HepG2 (cell line): ENCODE measurements around the gene RNPEPL1. TPM values are rescaled to one million over a fixed set of nuclear protein-coding genes. Genes with fewer than 3 reads are reported as not detected.
"Not testable (repeated sequence)": the region's sequence is repeated elsewhere in the genome, so short reads cannot be mapped to it uniquely, and the experiment has no call there.

Experiments
- ATAC-seq: fragments of 200-7000 bp; cut with Tn5 transposase; 3 replicates; pipeline ENCODE4 v1.9.1; 2020; ENCODE audit warnings: mild to moderate bottlenecking, moderate library complexity
- BruUV-seq: library from RNA; stranded (reverse); fragments of 400-500 nt; replicated peaks from 2 replicates; lab custom pipeline; 2021; lab: Mats Ljungman, UMichigan
- CTCF ChIA-PET: fragments of 300-600 bp; formaldehyde crosslinking; extraction: SDS; loops from one replicate; lab custom pipeline; 2021; ENCODE audit warnings: low total read pairs, inconsistent platforms, low intra/inter-chr PET ratio; lab: Yijun Ruan, JAX
- POLR2A ChIA-PET: fragments of 350-600 bp; sonication (Branson Sonifier 250); formaldehyde crosslinking; loops from one replicate; lab custom pipeline; 2020; ENCODE audit warnings: antibody characterized with exemption, inconsistent platforms; lab: Yijun Ruan, JAX
- DNase-seq: peaks from one replicate; pipeline ENCODE4 v3.0.0-alpha.2; 2015; ENCODE audit warnings: low spot score
- FAIRE-seq: peaks from 3 replicates; lab custom pipeline; 2011; peaks lifted over from hg19 to GRCh38; lab: Jason Lieb, UNC
- H2AFZ ChIP-seq: one replicate; pipeline ENCODE4 v1.6.1; 2011; ENCODE audit warnings: low read length, inconsistent platforms
- H3K27ac ChIP-seq: fragments of 300-600 bp; 3 replicates; pipeline ENCODE4 v1.8.0; 2011; ENCODE audit warnings: mixed run types, mild to moderate bottlenecking, mixed read lengths, low read length, inconsistent platforms; ENCODE audit not compliant: insufficient read depth; ENCODE audit errors: extremely low read length
- H3K27me3 ChIP-seq, 2 experiments: fragments of 200-600 bp in 1 of 2; 2 replicates in 1 of 2; 3 replicates in 1 of 2; pipeline versions ENCODE4 v1.6.0 to v1.8.0; 2011; ENCODE audit warnings: low read length in 2 of 2, mild to moderate bottlenecking in 2 of 2, moderate library complexity in 2 of 2, inconsistent platforms in 1 of 2; ENCODE audit not compliant: insufficient read depth in 2 of 2, control insufficient read depth in 1 of 2
- H3K36me3 ChIP-seq, 2 experiments: fragments of 200-600 bp in 1 of 2; replicated peaks in 1 of 2; 2 replicates in 1 of 2; 3 replicates in 1 of 2; pipeline versions ENCODE4 v1.5.1 to v1.8.0; 2011; ENCODE audit warnings: low read length in 2 of 2, inconsistent platforms in 1 of 2; ENCODE audit not compliant: insufficient read depth in 2 of 2, control insufficient read depth in 1 of 2
- H3K4me1 ChIP-seq: 2 replicates; pipeline ENCODE4 v1.5.1; 2012; ENCODE audit warnings: low read length, inconsistent platforms; ENCODE audit not compliant: insufficient read depth
- H3K4me2 ChIP-seq: 2 replicates; pipeline ENCODE4 v1.6.0; 2011; ENCODE audit warnings: low read depth, low read length, inconsistent platforms
- H3K4me3 ChIP-seq, 3 experiments: fragments of 200-600 bp in 1 of 3; sonication (generic), shearing (Covaris generic) in 1 of 3; replicated peaks in 1 of 3; 2 replicates each; pipeline ENCODE4 v1.5.1; 2011 to 2016; ENCODE audit warnings: low read length in 3 of 3, inconsistent platforms in 2 of 3, low read depth in 2 of 3, mild to moderate bottlenecking in 2 of 3, control low read depth in 1 of 3, mixed read lengths in 1 of 3; ENCODE audit not compliant: insufficient read depth in 1 of 3
- H3K79me2 ChIP-seq: one replicate; pipeline ENCODE4 v1.6.1; 2011; ENCODE audit warnings: low read length, inconsistent platforms; ENCODE audit not compliant: insufficient read depth
- H3K9ac ChIP-seq: 2 replicates; pipeline ENCODE4 v1.6.0; 2011; ENCODE audit warnings: mild to moderate bottlenecking, low read depth, low read length, inconsistent platforms; ENCODE audit not compliant: insufficient read depth
- H3K9me3 ChIP-seq: 2 replicates; pipeline ENCODE4 v1.5.1; 2012; ENCODE audit warnings: mild to moderate bottlenecking, low read length
- H4K20me1 ChIP-seq: 2 replicates; pipeline ENCODE4 v1.6.0; 2011; ENCODE audit warnings: inconsistent platforms, mild to moderate bottlenecking, low read length, moderate library complexity; ENCODE audit not compliant: insufficient read depth
- HIVEP1 ChIP-seq: sonication (generic); formaldehyde crosslinking; IDR thresholded peaks from 2 replicates; pipeline ENCODE4 v1.4.0; 2020; ENCODE audit warnings: mild to moderate bottlenecking, missing genetic modification reagents
- KAT8 ChIP-seq: IDR thresholded peaks from 2 replicates; pipeline ENCODE4 v1.6.1; 2016; ENCODE audit warnings: missing genetic modification reagents, missing compliant biosample characterization
- RFXAP ChIP-seq: sonication (generic); formaldehyde crosslinking; IDR thresholded peaks from 2 replicates; pipeline ENCODE4 v1.4.0; 2020; ENCODE audit warnings: missing genetic modification reagents, borderline replicate concordance
- SMYD3 ChIP-seq: sonication (generic); formaldehyde crosslinking; IDR thresholded peaks from 2 replicates; pipeline ENCODE4 v1.8.1; 2023; ENCODE audit warnings: mild to moderate bottlenecking, missing genetic modification reagents
- STAT6 ChIP-seq: sonication (generic); formaldehyde crosslinking; IDR thresholded peaks from 2 replicates; pipeline ENCODE4 v1.4.0; 2020; ENCODE audit warnings: missing genetic modification reagents, mild to moderate bottlenecking, borderline replicate concordance
- ZNF543 ChIP-seq: sonication (generic); formaldehyde crosslinking; IDR thresholded peaks from 2 replicates; pipeline ENCODE4 v1.4.0; 2020; ENCODE audit warnings: mild to moderate bottlenecking, missing genetic modification reagents
- WGBS: methylation state at CpG from one replicate; pipeline ENCODE4 v1.1.6; 2017; ENCODE audit warnings: low lambda C conversion rate; 5-methylcytosine and 5-hydroxymethylcytosine counted together
- in situ Hi-C: cut with HindIII; loops from 2 replicates; pipeline ENCODE4 v1.10.0; 2017; ENCODE audit warnings: low pct_unique_long_range_greater_than_20kb; ENCODE audit not compliant: extremely low pct_ligation_motif_present
- intact Hi-C: fragments of 100-400 bp; cut with micrococcal nuclease; formaldehyde crosslinking; loops from one replicate; pipeline ENCODE4 v1.10.0; 2022; ENCODE audit not compliant: unreplicated experiment
- polyA plus RNA-seq, 8 experiments: library from polyadenylated mRNA; depleted of rRNA in 3 of 8; stranded (reverse) in 7 of 8; unstranded in 1 of 8; fragments of >200 nt; fragmentation: Illumina TruSeq in 4 of 8; extraction: Trizol in 4 of 8; gene quantifications; 2 replicates each; pipeline versions ENCODE4 v1.2.1 to v1.2.3, GENCODE V29; 2011 to 2016; ENCODE audit warnings: low read depth in 4 of 8, missing spikeins in 1 of 8, mixed read lengths in 1 of 8; ENCODE audit not compliant: insufficient read depth in 1 of 8
- total RNA-seq, 5 experiments: library from RNA; depleted of rRNA; stranded (reverse); fragments of >200 nt; fragmentation: Illumina TruSeq; extraction: Trizol; gene quantifications; 2 replicates each; pipeline ENCODE4 v1.2.3, GENCODE V29; 2016; ENCODE audit warnings: low read depth in 1 of 5
- TF ChIP-seq, protein P1 (sequence below): sonication (generic); formaldehyde crosslinking; IDR thresholded peaks from 2 replicates; pipeline ENCODE4 v1.5.1; 2020; ENCODE audit warnings: mild to moderate bottlenecking, missing genetic modification reagents, moderate library complexity

The RNPEPL1 gene
- total and polyA plus RNA-seq, 2 of the 13 experiments (the other 11 are each of a cell fraction or from before 2014, with no cell fraction given): 13.0 to 18.0 TPM

GRCh38 chr2:240561325-240561971 is 6.8 kb upstream of the RNPEPL1 start (continued):
- TF ChIP-seq ZNF543 (CRISPR knock-in tag) (no peak), KAT8 (CRISPR knock-in tag) (no peak; the same call in 1 of the 2 replicates), STAT6 (CRISPR knock-in tag) (0 out of 2 replicates have a peak, but pooled peaks have one; percentile 61), SMYD3 (CRISPR knock-in tag) (peak; percentile 71; the same call in 1 of the 2 replicates), RFXAP (CRISPR knock-in tag) (peak; percentile 18; the same call in 1 of the 2 replicates), HIVEP1 (CRISPR knock-in tag) (peak; percentile 18; the same call in 1 of the 2 replicates)

GRCh38 chr2:240563231-240563630 is 5.1 kb upstream of the RNPEPL1 start:
- in situ Hi-C loops (loop anchor here (25.0 kb wide), 1 partner anchor 649 kb away; no protein-coding TSS in a partner anchor), intact Hi-C loops (loop anchor here (5.0 kb wide), 1 partner anchor 269 kb away; no protein-coding TSS in a partner anchor)
- FAIRE-seq, H3K4me3 ChIP-seq, DNase-seq, H4K20me1 ChIP-seq, H3K9ac ChIP-seq, H2AFZ ChIP-seq, BruUV-seq, H3K27ac ChIP-seq, H3K4me2 ChIP-seq, ATAC-seq, H3K27me3 ChIP-seq, H3K9me3 ChIP-seq, CTCF ChIA-PET: not testable (repeated sequence)
- 96% methylated on average over 17 of the region's 17 CpGs for WGBS
- peaks cover 28% of the 10 kb centered on the region for H3K79me2 ChIP-seq
- peaks cover 1 to 10% of the 10 kb centered on the region in 2 experiments; a peak in 4 of 5 replicates for H3K36me3 ChIP-seq
- POLR2A ChIA-PET: interaction anchor here (0.9 to 7.2 kb wide), 4 partner anchors 17 to 42 kb away, joined by 3 to 149 read pairs (median 6); partner anchors contain the start of gene CAPN10
- TF ChIP-seq, protein P1, sequence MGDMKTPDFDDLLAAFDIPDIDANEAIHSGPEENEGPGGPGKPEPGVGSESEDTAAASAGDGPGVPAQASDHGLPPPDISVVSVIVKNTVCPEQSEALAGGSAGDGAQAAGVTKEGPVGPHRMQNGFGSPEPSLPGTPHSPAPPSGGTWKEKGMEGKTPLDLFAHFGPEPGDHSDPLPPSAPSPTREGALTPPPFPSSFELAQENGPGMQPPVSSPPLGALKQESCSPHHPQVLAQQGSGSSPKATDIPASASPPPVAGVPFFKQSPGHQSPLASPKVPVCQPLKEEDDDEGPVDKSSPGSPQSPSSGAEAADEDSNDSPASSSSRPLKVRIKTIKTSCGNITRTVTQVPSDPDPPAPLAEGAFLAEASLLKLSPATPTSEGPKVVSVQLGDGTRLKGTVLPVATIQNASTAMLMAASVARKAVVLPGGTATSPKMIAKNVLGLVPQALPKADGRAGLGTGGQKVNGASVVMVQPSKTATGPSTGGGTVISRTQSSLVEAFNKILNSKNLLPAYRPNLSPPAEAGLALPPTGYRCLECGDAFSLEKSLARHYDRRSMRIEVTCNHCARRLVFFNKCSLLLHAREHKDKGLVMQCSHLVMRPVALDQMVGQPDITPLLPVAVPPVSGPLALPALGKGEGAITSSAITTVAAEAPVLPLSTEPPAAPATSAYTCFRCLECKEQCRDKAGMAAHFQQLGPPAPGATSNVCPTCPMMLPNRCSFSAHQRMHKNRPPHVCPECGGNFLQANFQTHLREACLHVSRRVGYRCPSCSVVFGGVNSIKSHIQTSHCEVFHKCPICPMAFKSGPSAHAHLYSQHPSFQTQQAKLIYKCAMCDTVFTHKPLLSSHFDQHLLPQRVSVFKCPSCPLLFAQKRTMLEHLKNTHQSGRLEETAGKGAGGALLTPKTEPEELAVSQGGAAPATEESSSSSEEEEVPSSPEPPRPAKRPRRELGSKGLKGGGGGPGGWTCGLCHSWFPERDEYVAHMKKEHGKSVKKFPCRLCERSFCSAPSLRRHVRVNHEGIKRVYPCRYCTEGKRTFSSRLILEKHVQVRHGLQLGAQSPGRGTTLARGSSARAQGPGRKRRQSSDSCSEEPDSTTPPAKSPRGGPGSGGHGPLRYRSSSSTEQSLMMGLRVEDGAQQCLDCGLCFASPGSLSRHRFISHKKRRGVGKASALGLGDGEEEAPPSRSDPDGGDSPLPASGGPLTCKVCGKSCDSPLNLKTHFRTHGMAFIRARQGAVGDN (CRISPR knock-in tag): 0 out of 2 replicates have a peak, but pooled peaks have one; percentile 11
- TF ChIP-seq, all 625 proteins: peak for 1; not testable (repeated sequence) for 624
- peaks cover 54% of the 10 kb centered on the region for H3K4me1 ChIP-seq
